ENCODE results near the gene SMIM11. TPM values are rescaled to one million over a fixed set of nuclear protein-coding genes. Genes with fewer than 3 reads are reported as not detected.

The SMIM11 gene
- total and polyA plus RNA-seq, 2 experiments from 2014 or later, result 6.8 to 15.5 TPM

GRCh38 chr21:34354836-34355235, 20.5 kb upstream of the SMIM11 start:
- Histone ChIP-seq H3K9me2 (ENCODE audit: insufficient read depth) (no peaks in the 10 kb centered on the region), H3K4me1 (ENCODE audit: insufficient read depth) (no peaks in the 10 kb centered on the region), H3K27ac (no peak overlapping the region), H3K27me3 (replicated peaks; ENCODE audit: insufficient read depth) (peaks cover 21% of the 10 kb centered on the region), H2AFZ (no peak overlapping the region), H3K36me3 (ENCODE audit: low read depth) (no peaks in the 10 kb centered on the region), H3K4me2 (ENCODE audit: unreplicated experiment) (no peak overlapping the region), H3F3A (ENCODE audit: insufficient read depth) (no peaks in the 10 kb centered on the region), H3K9me3 (ENCODE audit: low read depth) (no peaks in the 10 kb centered on the region), H3K79me2 (ENCODE audit: insufficient read depth) (no peaks in the 10 kb centered on the region), H4K20me1 (ENCODE audit: insufficient read depth) (no peaks in the 10 kb centered on the region), H3K9ac (no peak overlapping the region), H3K4me3 (no peak overlapping the region)
- in situ Hi-C loops (cut with MboI), result no loop called here
- DNase-seq, result no peak
- TF ChIP-seq EZH2 (IDR thresholded peaks at IDR 0.05; ENCODE audit: insufficient read depth, poor library complexity, severe bottlenecking) (no peak), EZH2phosphoT487 (IDR thresholded peaks at IDR 0.05; ENCODE audit: insufficient read depth, low read depth) (no peak)
- WGBS, 2 experiments (ENCODE audit: low coverage in 1 of 2, low lambda C conversion rate in 2 of 2, missing lambda C conversion rate in 2 of 2), result 87 to 92% methylated on average over 4 of the region's 4 CpGs

GRCh38 chr21:34355570-34355969, 19.7 kb upstream of the SMIM11 start:
- H4K20me1 ChIP-seq (ENCODE audit: insufficient read depth), result no peaks in the 10 kb centered on the region
- in situ Hi-C loops (cut with MboI), result no loop called here

GRCh38 chr21:34357889-34358288, 17.4 kb upstream of the SMIM11 start:
- no peak for DNase-seq
- TF ChIP-seq EZH2 (IDR thresholded peaks at IDR 0.05; ENCODE audit: insufficient read depth, poor library complexity, severe bottlenecking), result no peak
- no peak for TF ChIP-seq EZH2phosphoT487 (IDR thresholded peaks at IDR 0.05; ENCODE audit: insufficient read depth, low read depth)
- H2AFZ ChIP-seq, result no peak overlapping the region
- in situ Hi-C loops (cut with MboI), result no loop called here
- peaks cover 21% of the 10 kb centered on the region for H3K27me3 ChIP-seq (replicated peaks; ENCODE audit: insufficient read depth)
- no peaks in the 10 kb centered on the region for H3F3A ChIP-seq (ENCODE audit: insufficient read depth)
- H3K4me3 ChIP-seq, result no peak overlapping the region
- H3K79me2 ChIP-seq (ENCODE audit: insufficient read depth), result no peaks in the 10 kb centered on the region
- no peaks in the 10 kb centered on the region for H3K9me3 ChIP-seq (ENCODE audit: low read depth)
- no peaks in the 10 kb centered on the region for H3K4me1 ChIP-seq (ENCODE audit: insufficient read depth)
- no peak overlapping the region for H3K9ac ChIP-seq
- no peak overlapping the region for H3K27ac ChIP-seq
- H3K36me3 ChIP-seq (ENCODE audit: low read depth), result no peaks in the 10 kb centered on the region
- H3K4me2 ChIP-seq (ENCODE audit: unreplicated experiment), result no peak overlapping the region
- H4K20me1 ChIP-seq (ENCODE audit: insufficient read depth), result no peaks in the 10 kb centered on the region
- no peaks in the 10 kb centered on the region for H3K9me2 ChIP-seq (ENCODE audit: insufficient read depth)
- 71 to 73% methylated on average over 2 of the region's 2 CpGs for WGBS, 2 experiments (ENCODE audit: low coverage in 1 of 2, low lambda C conversion rate in 2 of 2, missing lambda C conversion rate in 2 of 2)

More at GRCh38 chr21:34355570-34355969, 19.7 kb upstream of the SMIM11 start:
- no peak overlapping the region for H3K4me3 ChIP-seq
- no peaks in the 10 kb centered on the region for H3K36me3 ChIP-seq (ENCODE audit: low read depth)
- WGBS, 2 experiments (ENCODE audit: low coverage in 1 of 2, low lambda C conversion rate in 2 of 2, missing lambda C conversion rate in 2 of 2), result 82 to 90% methylated on average over 5 of the region's 5 CpGs
- H3K9me3 ChIP-seq (ENCODE audit: low read depth), result no peaks in the 10 kb centered on the region
- no peaks in the 10 kb centered on the region for H3K4me1 ChIP-seq (ENCODE audit: insufficient read depth)
- H3K4me2 ChIP-seq (ENCODE audit: unreplicated experiment), result no peak overlapping the region
- DNase-seq, result no peak
- no peak for TF ChIP-seq EZH2phosphoT487 (IDR thresholded peaks at IDR 0.05; ENCODE audit: insufficient read depth, low read depth)
- TF ChIP-seq EZH2 (IDR thresholded peaks at IDR 0.05; ENCODE audit: insufficient read depth, poor library complexity, severe bottlenecking), result no peak
- H3F3A ChIP-seq (ENCODE audit: insufficient read depth), result no peaks in the 10 kb centered on the region
- no peak overlapping the region for H3K9ac ChIP-seq
- H3K9me2 ChIP-seq (ENCODE audit: insufficient read depth), result no peaks in the 10 kb centered on the region
- H3K79me2 ChIP-seq (ENCODE audit: insufficient read depth), result no peaks in the 10 kb centered on the region
- peaks cover 21% of the 10 kb centered on the region for H3K27me3 ChIP-seq (replicated peaks; ENCODE audit: insufficient read depth)
- H2AFZ ChIP-seq, result no peak overlapping the region
- no peak overlapping the region for H3K27ac ChIP-seq

GRCh38 chr21:34358866-34359265, 16.4 kb upstream of the SMIM11 start:
- Histone ChIP-seq H3K4me1 (ENCODE audit: insufficient read depth) (no peaks in the 10 kb centered on the region), H3K27ac (no peak overlapping the region), H3K27me3 (replicated peaks; ENCODE audit: insufficient read depth) (peaks cover 20% of the 10 kb centered on the region), H3K9ac (no peak overlapping the region), H3K4me2 (ENCODE audit: unreplicated experiment) (no peak overlapping the region), H3K9me2 (ENCODE audit: insufficient read depth) (no peaks in the 10 kb centered on the region), H3K9me3 (ENCODE audit: low read depth) (no peaks in the 10 kb centered on the region), H3K36me3 (ENCODE audit: low read depth) (no peaks in the 10 kb centered on the region), H4K20me1 (ENCODE audit: insufficient read depth) (no peaks in the 10 kb centered on the region), H3K79me2 (ENCODE audit: insufficient read depth) (no peaks in the 10 kb centered on the region), H3F3A (ENCODE audit: insufficient read depth) (no peaks in the 10 kb centered on the region), H3K4me3 (no peak overlapping the region), H2AFZ (no peak overlapping the region)
- 80 to 91% methylated on average over 1 of the region's 1 CpG for WGBS, 2 experiments (ENCODE audit: low coverage in 1 of 2, low lambda C conversion rate in 2 of 2, missing lambda C conversion rate in 2 of 2)
- no peak for TF ChIP-seq EZH2phosphoT487 (IDR thresholded peaks at IDR 0.05; ENCODE audit: insufficient read depth, low read depth)
- TF ChIP-seq EZH2 (IDR thresholded peaks at IDR 0.05; ENCODE audit: insufficient read depth, poor library complexity, severe bottlenecking), result no peak
- DNase-seq, result no peak
- in situ Hi-C loops (cut with MboI), result no loop called here

Data from GM23248 (cell line).